ENCODE data around the gene SYT11. TPM values are rescaled to one million over a fixed set of nuclear protein-coding genes. Genes with fewer than 3 reads are reported as not detected.
A peak's percentile ranks its signal among the peaks of the same experiment; 100 is the strongest.

The SYT11 gene
- total and polyA plus RNA-seq, 2 of the 8 experiments (the other 6 are each of a cell fraction or from before 2014, with no cell fraction given) = 7.2 to 9.6 TPM

- peak; percentile 64; the same call in 1 of the 2 replicates for TF ChIP-seq RBBP5 (IDR thresholded peaks at IDR 0.05; ENCODE audit: borderline replicate concordance, low read depth, low read length)
- no peak for TF ChIP-seq GTF2F1 (IDR thresholded peaks at IDR 0.05; ENCODE audit: borderline replicate concordance, low read depth, low read length)
- TF ChIP-seq POLR2AphosphoS5 (IDR thresholded peaks at IDR 0.05; ENCODE audit: low read depth, low read length) = peak; percentile 83
- TF ChIP-seq HDAC2 (IDR thresholded peaks at IDR 0.05; ENCODE audit: borderline replicate concordance in 1 of 2, low read depth in 2 of 2, low read length in 2 of 2) = 0 out of 4 replicates have a peak, but pooled peaks of 1 of the 2 experiments have one; percentile 65
- no peak for TF ChIP-seq JUN (IDR thresholded peaks at IDR 0.05; ENCODE audit: low read depth, low read length)
- 0 out of 2 replicates have a peak, but pooled peaks have one; percentile 12 for TF ChIP-seq SIX5 (IDR thresholded peaks at IDR 0.05; ENCODE audit: low read depth, low read length)
- peak; percentile 37; the same call in 1 of the 2 replicates for TF ChIP-seq NRF1 (IDR thresholded peaks at IDR 0.05; ENCODE audit: low read depth, low read length)
- peak; percentile 45; the same call in 1 of the 2 replicates for TF ChIP-seq KDM5A (IDR thresholded peaks at IDR 0.05; ENCODE audit: low read length)
- peak; percentile 55 for TF ChIP-seq KDM4A (IDR thresholded peaks at IDR 0.05; ENCODE audit: low read depth, low read length, severe bottlenecking)
- peak; percentile 40; the same call in 1 of the 2 replicates for TF ChIP-seq E2F6 (IDR thresholded peaks at IDR 0.05)
- no peak for TF ChIP-seq POU5F1 (IDR thresholded peaks at IDR 0.05; ENCODE audit: low read depth, low read length)
- no peak for TF ChIP-seq CHD2 (IDR thresholded peaks at IDR 0.05; ENCODE audit: low read length)
- no peak for TF ChIP-seq RFX5 (IDR thresholded peaks at IDR 0.05; ENCODE audit: borderline replicate concordance, low read depth, low read length)
- peak; percentile 37; the same call in 1 of the 2 replicates for TF ChIP-seq TBP (IDR thresholded peaks at IDR 0.05; ENCODE audit: low read depth, low read length)
- TF ChIP-seq, protein P1, sequence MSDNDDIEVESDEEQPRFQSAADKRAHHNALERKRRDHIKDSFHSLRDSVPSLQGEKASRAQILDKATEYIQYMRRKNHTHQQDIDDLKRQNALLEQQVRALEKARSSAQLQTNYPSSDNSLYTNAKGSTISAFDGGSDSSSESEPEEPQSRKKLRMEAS (IDR thresholded peaks at IDR 0.05) = peak; percentile 88
- TF ChIP-seq EP300 (IDR thresholded peaks at IDR 0.05; ENCODE audit: borderline replicate concordance in 1 of 2, low read depth in 2 of 2, low read length in 2 of 2) = no peak
Observed at GRCh38 chr1:155856975-155857930, 2.1 kb upstream of the SYT11 start, which contains the start of gene GON4L (continued).
